Spleen (tissue), 11 donors: ENCODE results near the gene CDON. TPM values are rescaled to one million over a fixed set of nuclear protein-coding genes. Genes with fewer than 3 reads are reported as not detected.

Experiments used
- DNase-seq: peaks from one replicate; pipeline ENCODE4 v3.0.0-alpha.2; 2020
- H3K27ac ChIP-seq, 8 donors: fragments of 200-600 bp; sonication (generic) in 7 of 8; 1 replicate in 4 of 8; 2 replicates in 4 of 8; pipeline versions ENCODE4 v1.5.0 to v1.8.0; 2016 to 2021; ENCODE audit warnings: inconsistent platforms in 4 of 8, mild to moderate bottlenecking in 4 of 8, moderate library complexity in 1 of 8
- H3K27me3 ChIP-seq, 7 donors: fragments of 200-600 bp; sonication (generic) in 6 of 7; replicated peaks in 1 of 7; 1 replicate in 4 of 7; 2 replicates in 3 of 7; pipeline versions ENCODE4 v1.5.0 to v1.8.0; 2016 to 2021; ENCODE audit warnings: inconsistent platforms in 3 of 7, mild to moderate bottlenecking in 1 of 7
- H3K36me3 ChIP-seq, 6 donors: fragments of 200-600 bp; sonication (generic) in 5 of 6; 1 replicate in 4 of 6; 2 replicates in 2 of 6; pipeline versions ENCODE4 v1.5.0 to v1.8.0; 2016 to 2021; ENCODE audit warnings: inconsistent platforms in 2 of 6
- H3K4me1 ChIP-seq, 6 donors: fragments of 200-600 bp; sonication (generic) in 5 of 6; 1 replicate in 3 of 6; 2 replicates in 3 of 6; pipeline versions ENCODE4 v1.5.0 to v1.8.0; 2016 to 2021; ENCODE audit warnings: inconsistent platforms in 3 of 6
- H3K4me3 ChIP-seq, 8 donors: fragments of 200-600 bp; sonication (generic) in 7 of 8; 1 replicate in 4 of 8; 2 replicates in 4 of 8; pipeline versions ENCODE4 v1.5.0 to v1.8.0; 2016 to 2021; ENCODE audit warnings: inconsistent platforms in 4 of 8, mild to moderate bottlenecking in 4 of 8, moderate library complexity in 2 of 8
- H3K9me3 ChIP-seq, 8 donors: fragments of 200-600 bp; sonication (generic) in 7 of 8; 1 replicate in 4 of 8; 2 replicates in 4 of 8; pipeline versions ENCODE4 v1.5.0 to v1.8.0; 2016 to 2021; ENCODE audit warnings: inconsistent platforms in 4 of 8
- POLR2A ChIP-seq, 3 donors: fragments of 450-650 bp; IDR thresholded peaks; one replicate each; pipeline ENCODE4 v1.5.1; 2017; ENCODE audit warnings: antibody characterized with exemption in 3 of 3, mild to moderate bottlenecking in 1 of 3
- POLR2AphosphoS5 ChIP-seq, 3 donors: sonication (generic); formaldehyde crosslinking; IDR thresholded peaks; one replicate each; pipeline ENCODE4 v1.5.1; 2017; ENCODE audit warnings: antibody characterized with exemption in 3 of 3
- WGBS, 5 donors: extraction: QIAGEN DNeasy Blood & Tissue Kit in 3 of 5; methylation state at CpG; one replicate each; pipeline versions ENCODE4 v1.1.5 to v1.1.7; 2013 to 2018; 5-methylcytosine and 5-hydroxymethylcytosine counted together
- intact Hi-C: fragments of 100-400 bp; cut with DNase I; formaldehyde crosslinking; loops from one replicate; pipeline ENCODE4 v1.15.0; 2023; ENCODE audit warnings: low total_unique reads
- polyA plus RNA-seq, 3 donors: library from polyadenylated mRNA; stranded (reverse); fragments of 200-250 nt; gene quantifications; one replicate each; pipeline ENCODE4 v1.2.1, GENCODE V29; 2013
- total RNA-seq, 7 donors: library from RNA; depleted of rRNA in 3 of 7; stranded (reverse); fragments of >200 nt in 3 of 7; fragmentation: NEBNext Ultra II Directional in 4 of 7; extraction: Animal tissue kit (Norgen Biotek cat#: 25700) in 4 of 7; gene quantifications; one replicate each; pipeline versions ENCODE4 v1.1.0 to v1.2.1, GENCODE V29; 2016 to 2021
- TF ChIP-seq, protein P1 (sequence below), 11 experiments: fragments of 200-600 bp in 7 of 11; fragments of 450-650 bp in 4 of 11; sonication (generic) in 4 of 11; IDR thresholded peaks in 8 of 11; conservative IDR thresholded peaks in 3 of 11; 1 replicate in 7 of 11; 2 replicates in 4 of 11; pipeline versions ENCODE4 v1.4.0 to v1.8.0; 2016 to 2021; ENCODE audit warnings: antibody characterized with exemption in 11 of 11, inconsistent platforms in 4 of 11, mild to moderate bottlenecking in 1 of 11
- donor health status: healthy with polysubstance abuse.
- donor health status: DM: no; HTN: no; CAD: no; lungs with moderate emphysema.
- donor health status: DM: no; HTN: no; CAD: no.
- donor health status: Bipolar disorder and iron deficiency.
- donor health status: healthy.
- donor health status: DM: no; HTN: no; CAD: no.
- donor health status: DM: yes; HTN: yes; CAD: no.

The CDON gene
- total and polyA plus RNA-seq, 10 donors, result 0.30 to 5.3 (median 2.3) TPM

- H3K4me1 ChIP-seq, result peaks cover 0 to 7% (median 0%) of the 10 kb centered on the region in 6 donors
- no peaks in the 10 kb centered on the region for H3K27me3 ChIP-seq
- intact Hi-C loops, result no loop called here
- TF ChIP-seq POLR2A (IDR thresholded peaks at IDR 0.05) (no peak), POLR2AphosphoS5 (IDR thresholded peaks at IDR 0.05) (no peak)
- TF ChIP-seq, protein P1, sequence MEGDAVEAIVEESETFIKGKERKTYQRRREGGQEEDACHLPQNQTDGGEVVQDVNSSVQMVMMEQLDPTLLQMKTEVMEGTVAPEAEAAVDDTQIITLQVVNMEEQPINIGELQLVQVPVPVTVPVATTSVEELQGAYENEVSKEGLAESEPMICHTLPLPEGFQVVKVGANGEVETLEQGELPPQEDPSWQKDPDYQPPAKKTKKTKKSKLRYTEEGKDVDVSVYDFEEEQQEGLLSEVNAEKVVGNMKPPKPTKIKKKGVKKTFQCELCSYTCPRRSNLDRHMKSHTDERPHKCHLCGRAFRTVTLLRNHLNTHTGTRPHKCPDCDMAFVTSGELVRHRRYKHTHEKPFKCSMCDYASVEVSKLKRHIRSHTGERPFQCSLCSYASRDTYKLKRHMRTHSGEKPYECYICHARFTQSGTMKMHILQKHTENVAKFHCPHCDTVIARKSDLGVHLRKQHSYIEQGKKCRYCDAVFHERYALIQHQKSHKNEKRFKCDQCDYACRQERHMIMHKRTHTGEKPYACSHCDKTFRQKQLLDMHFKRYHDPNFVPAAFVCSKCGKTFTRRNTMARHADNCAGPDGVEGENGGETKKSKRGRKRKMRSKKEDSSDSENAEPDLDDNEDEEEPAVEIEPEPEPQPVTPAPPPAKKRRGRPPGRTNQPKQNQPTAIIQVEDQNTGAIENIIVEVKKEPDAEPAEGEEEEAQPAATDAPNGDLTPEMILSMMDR (IDR thresholded peaks at IDR 0.05 in 8 of 11, conservative IDR thresholded peaks at IDR 0.05 in 3 of 11), result no peak
- H3K27ac ChIP-seq, result no peak overlapping the region
- peak; percentile 59 for DNase-seq
- 75 to 82% (median 79%) methylated on average over 17 of the region's 17 CpGs for WGBS, 5 donors
- H3K36me3 ChIP-seq, result no peaks in the 10 kb centered on the region
- H3K4me3 ChIP-seq, result no peak overlapping the region
- no peaks in the 10 kb centered on the region for H3K9me3 ChIP-seq
These were observed 44.1 kb upstream of the CDON start for GRCh38 chr11:126106594-126107328.

DNA sequence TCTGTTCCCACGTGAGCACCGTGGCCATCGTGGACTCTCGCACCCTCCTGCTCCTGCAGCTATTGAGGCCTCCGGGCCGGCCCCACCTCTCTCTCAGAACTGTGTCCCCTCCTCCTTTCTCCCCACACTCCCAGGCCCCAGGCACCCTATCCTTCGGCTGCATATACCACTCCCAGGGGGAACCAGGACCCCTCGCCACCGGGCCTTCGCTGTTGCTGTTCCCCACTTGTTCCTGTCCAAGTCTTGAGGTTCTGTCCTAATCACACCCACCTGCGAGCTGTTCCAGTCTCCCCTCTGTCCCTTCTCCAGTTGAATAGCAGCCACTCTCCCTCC, 43.0 kb upstream of the CDON start:
- WGBS, 5 donors, result 79 to 90% (median 80%) methylated on average over 11 of the region's 11 CpGs
- H3K9me3 ChIP-seq, result no peaks in the 10 kb centered on the region
- intact Hi-C loops, result no loop called here
- TF ChIP-seq, protein P1 (IDR thresholded peaks at IDR 0.05 in 8 of 11, conservative IDR thresholded peaks at IDR 0.05 in 3 of 11), result no peak
- TF ChIP-seq POLR2AphosphoS5 (IDR thresholded peaks at IDR 0.05) (no peak), POLR2A (IDR thresholded peaks at IDR 0.05) (no peak)
- peaks cover 0 to 7% (median 0%) of the 10 kb centered on the region in 6 donors for H3K4me1 ChIP-seq
- no peak overlapping the region for H3K4me3 ChIP-seq
- no peak overlapping the region for H3K27ac ChIP-seq
- H3K27me3 ChIP-seq, result peaks cover 0 to 7% (median 0%) of the 10 kb centered on the region in 7 donors
- H3K36me3 ChIP-seq, result no peaks in the 10 kb centered on the region
- peak; percentile 61 for DNase-seq

DNA sequence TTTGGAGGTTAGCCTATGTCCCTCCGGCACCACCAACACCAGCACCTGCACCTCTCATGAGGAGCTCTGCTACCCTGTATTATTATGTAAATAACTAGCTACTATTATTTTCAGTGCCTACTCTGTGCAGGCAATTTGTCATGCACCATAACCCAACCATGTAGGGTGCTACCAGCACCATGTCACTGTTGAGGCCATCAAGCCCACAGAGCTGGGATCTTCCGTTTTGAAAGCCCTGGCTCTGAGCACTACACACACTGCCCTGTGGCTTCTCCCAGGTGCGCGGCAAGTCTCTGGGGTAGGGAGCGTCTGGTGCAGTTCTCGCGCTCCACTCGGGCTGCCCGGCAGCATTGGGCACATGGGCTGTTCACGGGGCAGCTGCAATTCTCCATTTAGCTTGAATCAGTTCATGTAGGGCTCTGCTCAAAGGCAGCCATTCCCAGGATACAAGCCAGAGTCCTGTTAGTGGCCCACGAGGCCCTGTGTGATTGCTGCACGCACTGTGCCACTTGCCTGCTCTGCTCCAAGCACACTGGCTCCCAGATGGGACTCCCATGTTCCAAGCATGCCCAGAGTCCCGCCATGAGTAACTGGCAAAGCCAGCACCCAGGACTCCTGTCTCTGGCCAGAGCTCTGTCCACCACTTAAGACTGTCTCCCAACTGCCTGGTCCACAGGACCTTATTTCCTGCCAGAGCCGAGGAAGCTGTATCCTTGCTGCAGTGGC, 42.5 kb upstream of the CDON start:
- Histone ChIP-seq H3K36me3 (no peaks in the 10 kb centered on the region), H3K27me3 (peaks cover 0 to 9% (median 0%) of the 10 kb centered on the region in 7 donors), H3K4me3 (no peak overlapping the region), H3K27ac (no peak overlapping the region), H3K4me1 (peaks cover 0 to 7% (median 0%) of the 10 kb centered on the region in 6 donors), H3K9me3 (no peaks in the 10 kb centered on the region)
- peak; percentile 54 for DNase-seq
- no peak for TF ChIP-seq POLR2AphosphoS5 (IDR thresholded peaks at IDR 0.05)
- no peak for TF ChIP-seq POLR2A (IDR thresholded peaks at IDR 0.05)
- TF ChIP-seq, protein P1 (IDR thresholded peaks at IDR 0.05 in 8 of 11, conservative IDR thresholded peaks at IDR 0.05 in 3 of 11), result no peak
- intact Hi-C loops, result no loop called here
- 66 to 90% (median 79%) methylated on average over 14 of the region's 14 CpGs for WGBS, 5 donors

- H3K4me3 ChIP-seq, result no peak overlapping the region
- H3K27me3 ChIP-seq, result peaks cover 0 to 9% (median 0%) of the 10 kb centered on the region in 7 donors
- peaks cover 0 to 7% (median 0%) of the 10 kb centered on the region in 6 donors for H3K4me1 ChIP-seq
- TF ChIP-seq POLR2AphosphoS5 (IDR thresholded peaks at IDR 0.05) (no peak), POLR2A (IDR thresholded peaks at IDR 0.05) (no peak)
- TF ChIP-seq, protein P1 (IDR thresholded peaks at IDR 0.05 in 8 of 11, conservative IDR thresholded peaks at IDR 0.05 in 3 of 11), result no peak
- 61 to 80% (median 73%) methylated on average over 6 of the region's 6 CpGs for WGBS, 5 donors
- no peaks in the 10 kb centered on the region for H3K9me3 ChIP-seq
- DNase-seq, result peak; percentile 58
- intact Hi-C loops, result no loop called here
- H3K36me3 ChIP-seq, result no peaks in the 10 kb centered on the region
- H3K27ac ChIP-seq, result no peak overlapping the region
These were observed 41.8 kb upstream of the CDON start for GRCh38 chr11:126104420-126104819.
